Panc1 (cell line): ENCODE measurements around the gene BOLA2.
"Not testable (repeated sequence)": the region's sequence is repeated elsewhere in the genome, so short reads cannot be mapped to it uniquely, and the experiment has no call there.

Source experiments
- CTCF ChIP-seq: fragments of 450-650 bp; IDR thresholded peaks from 2 replicates; pipeline ENCODE4 v1.5.1; 2017; ENCODE audit warnings: mild to moderate bottlenecking
- POLR2AphosphoS5 ChIP-seq: IDR thresholded peaks from 2 replicates; pipeline ENCODE4 v1.6.1; 2012; ENCODE audit warnings: mild to moderate bottlenecking, low read depth, low read length, moderate library complexity
- REST ChIP-seq, 2 experiments: IDR thresholded peaks; 2 replicates each; pipeline ENCODE4 v1.6.1; 2011 to 2012; ENCODE audit warnings: low read depth in 2 of 2, control low read depth in 1 of 2, low read length in 1 of 2, mild to moderate bottlenecking in 1 of 2, moderate library complexity in 1 of 2; ENCODE audit not compliant: insufficient read depth in 1 of 2
- SIN3A ChIP-seq: IDR thresholded peaks from 2 replicates; pipeline ENCODE4 v1.6.1; 2012; ENCODE audit warnings: low read depth, mild to moderate bottlenecking, low read length, moderate library complexity, borderline replicate concordance; ENCODE audit not compliant: insufficient read depth
- TCF7L2 ChIP-seq: IDR thresholded peaks from 2 replicates; pipeline ENCODE4 v1.6.1; 2011; ENCODE audit warnings: mild to moderate bottlenecking, low read depth, low read length, inconsistent platforms

GRCh38 chr16:29405249-29405648 lies 48.9 kb downstream of the BOLA2 start:
- TF ChIP-seq CTCF; REST (IDR thresholded peaks at IDR 0.05; ENCODE audit: insufficient read depth in 1 of 2, low read depth in 2 of 2, low read length in 1 of 2); SIN3A; POLR2AphosphoS5; TCF7L2: not testable (repeated sequence)
